ENCODE results near the gene ATP2A3.

ATP2A3 gene

DNA sequence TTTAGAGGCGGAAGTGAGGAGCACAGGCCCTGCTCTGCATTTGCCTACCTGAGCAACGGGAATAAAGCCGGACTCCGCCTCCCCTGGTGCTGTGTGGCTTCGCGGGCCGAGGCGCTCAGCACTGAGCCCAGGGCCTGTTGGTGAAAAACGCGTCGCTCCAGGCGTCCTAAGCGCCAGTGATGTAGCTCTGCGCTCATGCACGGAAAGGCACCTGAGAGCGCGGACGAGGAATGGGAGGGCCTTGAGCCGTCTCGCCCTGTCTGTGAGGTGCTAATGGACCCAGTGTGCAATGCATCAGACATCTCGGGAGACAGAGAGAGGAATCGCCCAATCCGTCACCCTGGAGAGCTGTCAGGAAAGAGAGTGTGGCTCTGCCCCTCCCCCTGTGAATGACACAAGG, 17.2 kb upstream of the ATP2A3 start:
- no peaks in the 10 kb centered on the region for H3K9me3 ChIP-seq (ENCODE audit: control insufficient read depth, low read length)
- 65 to 70% methylated on average over 23 of the region's 23 CpGs for WGBS, 2 experiments (ENCODE audit: insufficient coverage in 2 of 2)
- no peak overlapping the region for H3K4me3 ChIP-seq (ENCODE audit: extremely low read depth, insufficient read depth, low read length, poor library complexity, severe bottlenecking)
- peaks cover 12% of the 10 kb centered on the region for H3K4me1 ChIP-seq (ENCODE audit: control insufficient read depth, insufficient read depth, low read length, poor library complexity, severe bottlenecking)
- H3K27ac ChIP-seq (ENCODE audit: low read depth, low read length, severe bottlenecking), result no peak overlapping the region
- H3K36me3 ChIP-seq (ENCODE audit: control insufficient read depth, insufficient read depth, low read length), result no peaks in the 10 kb centered on the region

DNA sequence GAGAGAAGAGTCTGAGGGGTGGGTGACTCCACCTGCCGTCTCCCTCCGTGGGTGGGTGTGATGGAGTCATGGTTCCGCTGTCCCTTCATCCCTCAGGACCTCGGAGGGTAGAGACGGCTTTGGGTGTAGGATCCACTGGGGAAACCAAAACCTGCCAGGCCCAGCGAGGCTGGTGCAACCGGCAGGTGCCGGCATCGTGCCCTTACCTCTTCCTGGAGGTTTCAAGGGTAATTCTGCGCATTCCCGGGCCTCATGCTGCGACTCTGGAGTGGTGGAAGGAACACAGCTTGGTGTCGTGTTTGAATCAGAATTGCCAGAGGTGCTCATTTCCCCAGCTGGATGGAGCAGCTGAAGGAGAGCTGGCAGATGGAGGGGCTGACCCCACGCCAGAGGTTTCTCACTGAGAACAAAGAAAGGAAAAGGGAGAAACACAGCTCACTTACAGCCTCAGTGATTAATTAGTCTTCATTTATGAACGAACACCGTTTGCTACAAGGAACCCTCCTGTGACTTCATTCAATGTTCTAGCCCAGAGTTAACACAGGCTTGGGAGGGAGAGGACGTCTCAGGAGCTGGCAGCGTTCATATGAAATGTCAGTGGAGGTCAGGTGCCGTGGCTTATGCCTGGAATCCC, 16.3 kb upstream of the ATP2A3 start:
- Histone ChIP-seq H3K4me1 (ENCODE audit: control insufficient read depth, insufficient read depth, low read length, poor library complexity, severe bottlenecking) (peaks cover 12% of the 10 kb centered on the region), H3K4me3 (ENCODE audit: extremely low read depth, insufficient read depth, low read length, poor library complexity, severe bottlenecking) (no peak overlapping the region), H3K27ac (ENCODE audit: low read depth, low read length, severe bottlenecking) (no peak overlapping the region), H3K36me3 (ENCODE audit: control insufficient read depth, insufficient read depth, low read length) (no peaks in the 10 kb centered on the region), H3K9me3 (ENCODE audit: control insufficient read depth, low read length) (no peaks in the 10 kb centered on the region)
- WGBS, 2 experiments (ENCODE audit: insufficient coverage in 2 of 2), result 90 to 92% methylated on average over 17 to 19 of the region's 19 CpGs

DNA sequence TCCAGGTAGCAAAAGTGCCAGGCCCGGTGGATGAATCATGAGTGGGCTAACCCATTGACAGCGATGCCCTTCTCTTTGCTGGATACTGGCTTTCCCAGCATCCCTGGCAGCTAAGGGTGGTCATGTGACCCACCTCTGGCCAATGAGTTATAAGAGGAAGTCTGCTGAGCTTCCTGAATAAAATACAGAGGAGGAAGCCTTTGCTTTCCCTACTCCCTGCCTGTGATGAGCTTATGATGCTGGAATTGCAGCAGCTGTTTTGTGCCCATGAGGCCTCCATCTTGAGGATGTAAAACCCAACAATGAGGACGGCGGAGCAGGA, 15.0 kb upstream of the ATP2A3 start:
- WGBS, 2 experiments (ENCODE audit: insufficient coverage in 2 of 2), result 93 to 100% methylated on average over 3 to 4 of the region's 4 CpGs

DNA sequence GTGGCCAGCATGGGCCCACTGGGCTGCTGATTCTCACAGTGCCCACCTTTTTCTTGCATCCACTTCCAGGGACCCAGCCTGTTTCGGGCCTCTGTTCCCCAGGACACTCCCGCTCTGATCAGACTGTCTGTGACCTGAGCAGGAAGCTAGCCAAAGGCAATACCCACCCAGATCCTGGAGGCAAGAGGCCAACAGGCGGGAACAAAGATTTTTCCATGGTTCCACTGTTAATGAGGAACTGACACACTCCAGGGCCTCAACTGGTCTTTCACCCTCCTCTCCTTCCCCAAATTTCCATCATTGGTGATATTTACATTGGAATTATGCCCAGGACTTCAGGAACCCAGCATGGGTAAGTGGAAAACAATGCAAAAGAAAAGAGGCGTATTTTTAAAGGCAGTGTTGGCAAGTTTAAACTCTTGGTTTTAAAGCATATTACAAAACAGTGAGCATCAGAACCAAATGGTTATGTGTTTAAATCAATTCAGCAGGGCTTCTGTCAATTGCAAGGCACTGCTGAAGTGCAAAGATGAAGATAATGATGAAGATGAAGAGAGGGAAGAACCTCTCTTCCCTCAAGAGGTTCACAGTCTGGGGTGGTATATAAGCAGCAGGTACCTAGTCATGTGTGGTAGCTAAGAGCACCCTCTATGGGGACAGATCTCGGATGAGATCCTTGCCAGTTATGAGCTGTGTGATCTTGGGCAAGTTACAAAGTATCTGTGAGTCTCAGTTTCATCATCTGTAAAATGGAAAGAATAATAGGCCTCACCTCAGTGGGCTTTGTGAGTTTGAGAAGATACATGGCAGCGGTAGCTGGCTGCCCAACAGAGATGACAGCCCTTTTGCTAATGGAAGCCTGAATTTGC, 14.4 kb upstream of the ATP2A3 start:
- Histone ChIP-seq H3K36me3 (ENCODE audit: control insufficient read depth, insufficient read depth, low read length) (no peaks in the 10 kb centered on the region), H3K9me3 (ENCODE audit: control insufficient read depth, low read length) (peaks cover 3% of the 10 kb centered on the region), H3K4me3 (ENCODE audit: extremely low read depth, insufficient read depth, low read length, poor library complexity, severe bottlenecking) (no peak overlapping the region), H3K27ac (ENCODE audit: low read depth, low read length, severe bottlenecking) (no peak overlapping the region), H3K4me1 (ENCODE audit: control insufficient read depth, insufficient read depth, low read length, poor library complexity, severe bottlenecking) (peaks cover 9% of the 10 kb centered on the region)
- WGBS, 2 experiments (ENCODE audit: insufficient coverage in 2 of 2), result 99 to 100% methylated on average over 4 to 5 of the region's 6 CpGs

More for the DNA sequence above, 15.0 kb upstream of the ATP2A3 start:
- Histone ChIP-seq H3K36me3 (ENCODE audit: control insufficient read depth, insufficient read depth, low read length) (no peaks in the 10 kb centered on the region), H3K9me3 (ENCODE audit: control insufficient read depth, low read length) (peaks cover 3% of the 10 kb centered on the region), H3K4me1 (ENCODE audit: control insufficient read depth, insufficient read depth, low read length, poor library complexity, severe bottlenecking) (peaks cover 12% of the 10 kb centered on the region), H3K4me3 (ENCODE audit: extremely low read depth, insufficient read depth, low read length, poor library complexity, severe bottlenecking) (no peak overlapping the region), H3K27ac (ENCODE audit: low read depth, low read length, severe bottlenecking) (no peak overlapping the region)

DNA sequence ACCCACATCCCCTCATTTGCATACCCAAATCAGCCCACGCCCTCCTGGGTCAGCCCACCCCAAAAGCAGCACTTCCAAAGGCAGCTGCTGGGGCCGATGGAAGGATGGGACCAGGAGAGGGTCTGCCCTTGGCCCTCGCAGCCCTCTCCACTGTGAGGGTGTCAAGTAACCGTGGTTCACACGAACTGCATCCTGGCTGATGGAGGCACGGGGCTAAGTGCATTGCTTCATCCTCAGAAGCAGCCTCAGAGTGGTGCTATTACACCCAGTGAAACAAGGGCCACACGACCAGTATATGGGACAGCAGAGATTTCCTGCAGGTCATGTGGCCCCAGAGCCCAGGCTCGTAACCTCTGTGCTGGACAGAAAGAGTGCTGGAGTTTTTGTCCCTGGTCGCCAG, 13.2 kb upstream of the ATP2A3 start:
- Histone ChIP-seq H3K27ac (ENCODE audit: low read depth, low read length, severe bottlenecking) (no peak overlapping the region), H3K4me3 (ENCODE audit: extremely low read depth, insufficient read depth, low read length, poor library complexity, severe bottlenecking) (no peak overlapping the region), H3K36me3 (ENCODE audit: control insufficient read depth, insufficient read depth, low read length) (no peaks in the 10 kb centered on the region), H3K9me3 (ENCODE audit: control insufficient read depth, low read length) (peaks cover 3% of the 10 kb centered on the region), H3K4me1 (ENCODE audit: control insufficient read depth, insufficient read depth, low read length, poor library complexity, severe bottlenecking) (peaks cover 7% of the 10 kb centered on the region)
- WGBS, 2 experiments (ENCODE audit: insufficient coverage in 2 of 2), result 71 to 76% methylated on average over 8 to 9 of the region's 9 CpGs

DNA sequence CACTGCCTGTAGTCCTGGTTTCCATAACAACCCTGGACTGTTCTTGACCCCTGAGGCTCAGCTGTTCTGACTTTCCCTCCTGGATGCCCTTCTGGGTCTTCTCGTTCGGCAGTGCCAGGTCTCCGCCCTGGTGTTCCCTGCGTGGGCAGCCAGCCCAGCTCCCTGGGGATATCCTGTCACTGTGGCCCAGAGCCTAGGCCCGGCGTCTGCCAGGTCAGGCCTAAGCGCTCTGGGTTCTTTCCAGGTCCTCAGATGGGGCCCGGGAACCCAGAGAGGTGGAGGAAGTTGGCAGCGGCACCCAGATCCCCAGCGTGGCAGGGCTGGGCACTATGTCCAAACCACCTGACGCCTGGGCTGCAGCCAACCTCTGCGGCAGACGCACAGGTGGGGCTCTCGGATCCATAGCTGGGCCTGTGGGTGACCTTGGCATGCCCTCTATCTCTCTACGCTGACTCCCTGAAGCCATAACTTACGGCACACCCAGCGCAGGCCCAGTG, 12.5 kb upstream of the ATP2A3 start:
- Histone ChIP-seq H3K27ac (ENCODE audit: low read depth, low read length, severe bottlenecking) (no peak overlapping the region), H3K4me1 (ENCODE audit: control insufficient read depth, insufficient read depth, low read length, poor library complexity, severe bottlenecking) (peaks cover 4% of the 10 kb centered on the region), H3K4me3 (ENCODE audit: extremely low read depth, insufficient read depth, low read length, poor library complexity, severe bottlenecking) (no peak overlapping the region), H3K36me3 (ENCODE audit: control insufficient read depth, insufficient read depth, low read length) (no peaks in the 10 kb centered on the region), H3K9me3 (ENCODE audit: control insufficient read depth, low read length) (peaks cover 3% of the 10 kb centered on the region)
- 89 to 93% methylated on average over 14 to 17 of the region's 17 CpGs for WGBS, 2 experiments (ENCODE audit: insufficient coverage in 2 of 2)

DNA sequence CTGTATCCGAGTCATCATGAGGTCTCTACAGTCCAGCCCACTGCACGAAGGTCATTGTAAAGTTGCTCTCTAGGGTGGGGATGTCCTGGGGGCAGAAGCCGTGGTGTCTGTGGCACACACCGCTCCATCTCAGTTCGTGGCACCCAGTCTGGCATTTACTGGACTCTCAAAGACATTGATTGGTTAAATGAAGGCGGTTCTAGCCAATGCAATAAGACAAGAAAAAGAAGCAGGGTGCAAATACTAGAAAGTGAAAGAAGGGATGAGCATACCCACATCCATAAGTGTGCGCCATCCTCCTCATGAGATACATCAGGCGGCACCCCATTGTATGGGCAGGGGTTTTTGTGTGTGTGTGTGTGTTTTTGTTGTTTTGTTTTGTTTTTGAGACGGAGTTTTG, 10.7 kb upstream of the ATP2A3 start:
- H3K9me3 ChIP-seq (ENCODE audit: control insufficient read depth, low read length), result peaks cover 3% of the 10 kb centered on the region

DNA sequence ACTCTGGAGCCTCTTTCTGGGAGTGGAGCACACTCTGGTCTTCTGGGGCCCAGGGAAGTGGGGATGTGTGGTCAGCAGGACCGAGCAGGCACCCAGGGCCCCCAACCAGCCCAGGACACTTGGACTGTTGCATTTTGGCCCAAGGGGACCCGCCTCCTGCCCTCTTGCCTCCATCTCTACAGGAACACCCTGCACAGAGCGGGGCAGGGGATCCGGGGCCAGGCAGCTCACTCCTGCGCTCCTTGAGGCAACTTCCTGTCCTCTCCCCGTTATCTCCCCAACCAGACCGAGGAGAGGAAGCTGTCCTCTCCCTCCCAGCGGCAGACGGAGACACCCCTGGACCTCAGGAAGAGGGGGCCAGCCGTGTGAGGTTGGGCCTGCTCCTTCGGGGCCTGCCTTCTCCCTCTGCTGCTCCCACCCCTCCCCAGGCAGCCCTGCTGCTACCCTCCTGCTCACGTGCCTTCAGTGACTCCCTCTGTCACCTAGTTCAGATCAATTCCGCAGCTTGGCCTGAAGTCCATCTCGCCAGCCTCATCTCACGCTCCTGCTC, 10.0 kb upstream of the ATP2A3 start:
- 85 to 87% methylated on average over 11 to 13 of the region's 15 CpGs for WGBS, 2 experiments (ENCODE audit: insufficient coverage in 2 of 2)
- no peaks in the 10 kb centered on the region for H3K36me3 ChIP-seq (ENCODE audit: control insufficient read depth, insufficient read depth, low read length)
- no peak overlapping the region for H3K27ac ChIP-seq (ENCODE audit: low read depth, low read length, severe bottlenecking)
- H3K9me3 ChIP-seq (ENCODE audit: control insufficient read depth, low read length), result peaks cover 3% of the 10 kb centered on the region
- H3K4me1 ChIP-seq (ENCODE audit: control insufficient read depth, insufficient read depth, low read length, poor library complexity, severe bottlenecking), result no peaks in the 10 kb centered on the region
- no peak overlapping the region for H3K4me3 ChIP-seq (ENCODE audit: extremely low read depth, insufficient read depth, low read length, poor library complexity, severe bottlenecking)

More for the DNA sequence above, 10.7 kb upstream of the ATP2A3 start:
- Histone ChIP-seq H3K27ac (ENCODE audit: low read depth, low read length, severe bottlenecking) (no peak overlapping the region), H3K36me3 (ENCODE audit: control insufficient read depth, insufficient read depth, low read length) (no peaks in the 10 kb centered on the region), H3K4me3 (ENCODE audit: extremely low read depth, insufficient read depth, low read length, poor library complexity, severe bottlenecking) (no peak overlapping the region), H3K4me1 (ENCODE audit: control insufficient read depth, insufficient read depth, low read length, poor library complexity, severe bottlenecking) (no peaks in the 10 kb centered on the region)
- WGBS, 2 experiments (ENCODE audit: insufficient coverage in 2 of 2), result 91 to 96% methylated on average over 7 to 9 of the region's 9 CpGs

DNA sequence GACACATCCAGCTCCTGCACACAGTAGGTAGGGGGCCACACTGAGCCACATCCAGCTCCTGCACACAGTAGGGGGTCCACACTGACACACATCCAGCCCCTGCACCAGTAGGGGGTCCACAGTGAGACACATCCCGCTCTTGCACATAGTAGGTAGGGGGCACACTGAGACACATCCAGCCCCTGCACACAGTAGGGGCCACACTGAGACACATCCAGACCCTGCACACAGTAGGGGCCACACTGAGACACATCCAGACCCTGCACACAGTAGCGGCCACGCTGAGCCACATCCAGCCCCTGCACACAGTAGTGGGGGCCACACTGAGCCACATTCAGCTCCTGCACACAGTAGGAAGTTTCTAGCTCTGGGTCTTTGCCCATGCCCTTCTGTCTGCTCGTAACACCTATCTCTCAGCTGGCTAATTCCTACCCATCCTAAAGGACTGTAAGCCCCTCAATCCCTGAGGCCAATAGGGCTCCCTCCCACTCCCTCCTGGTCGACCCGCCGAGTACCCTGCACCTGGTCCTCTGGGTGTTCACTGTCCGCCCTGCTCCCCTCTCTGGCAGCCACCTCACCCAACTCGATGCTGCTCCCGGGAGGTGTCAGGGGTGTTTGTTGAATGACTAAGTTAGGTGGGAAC, 9.4 kb upstream of the ATP2A3 start:
- H3K27ac ChIP-seq (ENCODE audit: low read depth, low read length, severe bottlenecking), result no peak overlapping the region
- WGBS, 2 experiments (ENCODE audit: insufficient coverage in 2 of 2), result 93 to 100% methylated on average over 4 to 8 of the region's 10 CpGs
- no peaks in the 10 kb centered on the region for H3K36me3 ChIP-seq (ENCODE audit: control insufficient read depth, insufficient read depth, low read length)
- no peaks in the 10 kb centered on the region for H3K4me1 ChIP-seq (ENCODE audit: control insufficient read depth, insufficient read depth, low read length, poor library complexity, severe bottlenecking)
- no peak overlapping the region for H3K4me3 ChIP-seq (ENCODE audit: extremely low read depth, insufficient read depth, low read length, poor library complexity, severe bottlenecking)
- H3K9me3 ChIP-seq (ENCODE audit: control insufficient read depth, low read length), result peaks cover 3% of the 10 kb centered on the region

DNA sequence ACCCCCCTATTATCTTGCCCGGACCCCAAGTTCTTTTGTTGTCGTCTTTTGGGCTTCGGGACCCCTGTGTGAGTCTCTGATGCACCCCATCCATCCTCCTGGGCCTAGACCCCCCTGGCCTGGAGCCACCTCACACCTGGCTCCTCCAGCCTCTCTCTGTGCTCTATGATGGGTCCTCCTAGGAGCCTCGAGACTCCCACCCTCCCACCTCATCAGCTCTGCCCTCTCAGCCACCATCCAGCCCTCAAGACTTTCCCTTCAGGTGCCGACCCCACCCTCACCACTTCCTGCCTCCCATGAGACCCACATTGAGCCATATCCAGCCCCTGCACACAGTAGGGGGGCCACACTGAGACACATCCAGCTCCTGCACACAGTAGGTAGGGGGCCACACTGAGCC, 8.7 kb upstream of the ATP2A3 start:
- H3K27ac ChIP-seq (ENCODE audit: low read depth, low read length, severe bottlenecking), result no peak overlapping the region
- no peaks in the 10 kb centered on the region for H3K4me1 ChIP-seq (ENCODE audit: control insufficient read depth, insufficient read depth, low read length, poor library complexity, severe bottlenecking)
- H3K36me3 ChIP-seq (ENCODE audit: control insufficient read depth, insufficient read depth, low read length), result no peaks in the 10 kb centered on the region
- 70 to 74% methylated on average over 5 of the region's 5 CpGs for WGBS, 2 experiments (ENCODE audit: insufficient coverage in 2 of 2)
- H3K9me3 ChIP-seq (ENCODE audit: control insufficient read depth, low read length), result peaks cover 3% of the 10 kb centered on the region
- no peak overlapping the region for H3K4me3 ChIP-seq (ENCODE audit: extremely low read depth, insufficient read depth, low read length, poor library complexity, severe bottlenecking)

Data from mesodermal cell (in vitro differentiated cells).